Naive thymus-derived CD4-positive, alpha-beta T cell (primary cell): ENCODE measurements around the gene CENPB. TPM values are rescaled to one million over a fixed set of nuclear protein-coding genes. Genes with fewer than 3 reads are reported as not detected.
"Not testable (repeated sequence)": the region's sequence is repeated elsewhere in the genome, so short reads cannot be mapped to it uniquely, and the experiment has no call there.

Experiments
- ATAC-seq: fragments of 150-1000 bp; cut with Tn5 transposase; 2 replicates; pipeline ENCODE4 v1.10.0; 2021; ENCODE audit warnings: mild to moderate bottlenecking, moderate library complexity
- CTCF ChIA-PET: fragments of 350-600 bp; sonication (Branson Sonifier 250); formaldehyde crosslinking; loops from one replicate; lab custom pipeline; 2021; ENCODE audit warnings: antibody characterized with exemption; lab: Charles Lee
- POLR2A ChIA-PET: fragments of 350-600 bp; sonication (Branson Sonifier 250); formaldehyde crosslinking; loops from one replicate; lab custom pipeline; 2021; ENCODE audit warnings: antibody characterized with exemption, inconsistent platforms; lab: Charles Lee
- DNase-seq, 9 donors: peaks; one replicate each; pipeline versions ENCODE4 v3.0.0 to v3.0.0-alpha.2; 2020 to 2022; ENCODE audit warnings: mixed read lengths in 1 of 9
- H3K27ac ChIP-seq: one replicate; pipeline ENCODE4 v1.7.0; 2013; ENCODE audit warnings: mild to moderate bottlenecking, low read depth, low read length, moderate library complexity
- H3K27me3 ChIP-seq, 2 donors: one replicate each; pipeline ENCODE4 v1.7.0; 2013; ENCODE audit warnings: low read length in 2 of 2, mild to moderate bottlenecking in 2 of 2, moderate library complexity in 2 of 2; ENCODE audit not compliant: control insufficient read depth in 2 of 2, insufficient read depth in 2 of 2
- H3K36me3 ChIP-seq, 3 experiments: 1 replicate in 2 of 3; 2 replicates in 1 of 3; pipeline ENCODE4 v1.7.0; 2013; ENCODE audit warnings: low read length in 3 of 3, mild to moderate bottlenecking in 3 of 3, moderate library complexity in 1 of 3; ENCODE audit not compliant: insufficient read depth in 3 of 3, control insufficient read depth in 2 of 3
- H3K4me1 ChIP-seq, 2 donors: one replicate each; pipeline ENCODE4 v1.7.0; 2013; ENCODE audit warnings: low read length in 2 of 2, mild to moderate bottlenecking in 2 of 2, moderate library complexity in 1 of 2; ENCODE audit not compliant: control insufficient read depth in 2 of 2, insufficient read depth in 2 of 2
- H3K4me3 ChIP-seq: 2 replicates; pipeline ENCODE4 v1.7.0; 2013; ENCODE audit warnings: mild to moderate bottlenecking, low read length
- H3K9me3 ChIP-seq, 3 experiments: 1 replicate in 2 of 3; 2 replicates in 1 of 3; pipeline ENCODE4 v1.7.0; 2013; ENCODE audit warnings: low read length in 3 of 3; ENCODE audit not compliant: control insufficient read depth in 2 of 3
- H3K27ac Mint-ChIP-seq, 9 donors: one replicate each; pipeline ENCODE4 v1.8.0; 2020 to 2022; ENCODE audit warnings: mixed read lengths in 9 of 9, mild to moderate bottlenecking in 8 of 9, moderate library complexity in 5 of 9, inconsistent platforms in 2 of 9
- H3K27me3 Mint-ChIP-seq, 5 donors: one replicate each; pipeline ENCODE4 v1.8.0; 2021 to 2022; ENCODE audit warnings: mixed read lengths in 5 of 5, mild to moderate bottlenecking in 1 of 5
- H3K36me3 Mint-ChIP-seq, 5 donors: one replicate each; pipeline ENCODE4 v1.8.0; 2020 to 2022; ENCODE audit warnings: mixed read lengths in 5 of 5, mild to moderate bottlenecking in 3 of 5, inconsistent platforms in 1 of 5
- H3K4me1 Mint-ChIP-seq, 7 donors: one replicate each; pipeline ENCODE4 v1.8.0; 2020 to 2022; ENCODE audit warnings: mixed read lengths in 7 of 7, mild to moderate bottlenecking in 3 of 7, inconsistent platforms in 1 of 7
- H3K4me3 Mint-ChIP-seq, 10 donors: one replicate each; pipeline ENCODE4 v1.8.0; 2020 to 2022; ENCODE audit warnings: mild to moderate bottlenecking in 10 of 10, mixed read lengths in 10 of 10, moderate library complexity in 6 of 10, inconsistent platforms in 2 of 10
- H3K9me3 Mint-ChIP-seq, 11 donors: one replicate each; pipeline ENCODE4 v1.8.0; 2020 to 2022; ENCODE audit warnings: mixed read lengths in 11 of 11, mild to moderate bottlenecking in 4 of 11, inconsistent platforms in 1 of 11, moderate library complexity in 1 of 11
- intact Hi-C, 2 donors: fragments of 100-400 bp; cut with micrococcal nuclease; formaldehyde crosslinking; loops; one replicate each; pipeline ENCODE4 v1.15.1; 2023
- polyA plus RNA-seq, 2 donors: library from polyadenylated mRNA; unstranded; fragments of 300-500 nt; fragmentation: Illumina TruSeq; gene quantifications; one replicate each; pipeline ENCODE4 v1.2.3, GENCODE V29; 2021
- total RNA-seq, 6 experiments: library from RNA in 5 of 6; stranded (reverse) in 5 of 6; gene quantifications; 1 replicate in 5 of 6; 2 replicates in 1 of 6; pipeline ENCODE4 v1.2.3 and lab custom pipeline; 2021 to 2026

CENPB gene
- total and polyA plus RNA-seq, 7 experiments from 2014 or later: 1.3 to 73.6 (median 43.2) TPM

GRCh38 chr20:3795511-3796468 is 9.2 kb upstream of the CENPB start, which contains the start of gene CDC25B:
CDC25B (plus strand) TSS chr20:3796310; CDS start chr20:3796532, 222 bp downstream.
- CTCF ChIA-PET: interaction anchor here (0.8 to 3.5 kb wide), 7 partner anchors 9 to 26 kb away, joined by 3 to 17 read pairs (median 4); partner anchors contain the start of genes AP5S1 and CENPB
- Mint-ChIP-seq H3K4me3 (peak within 1 kb of the TSS; percentile 90 to 99 (median 98)), H3K27ac (peak within 1 kb of the TSS; percentile 81 to 99 (median 97)), H3K9me3 (no peaks in the 10 kb centered on the region), H3K4me1 (peaks cover 24 to 43% (median 39%) of the 10 kb centered on the region in 7 donors), H3K27me3 (peaks cover 0 to 7% (median 0%) of the 10 kb centered on the region in 5 donors), H3K36me3 (peaks cover 5 to 38% (median 22%) of the 10 kb centered on the region in 5 donors)
- no peaks in the 10 kb centered on the region for H3K27me3 ChIP-seq
- POLR2A ChIA-PET: interaction anchor here (0.5 to 3.5 kb wide), 9 partner anchors 9 to 186 kb away, joined by 3 to 134 read pairs (median 4); partner anchors contain the start of genes ADISSP, AP5S1 and CENPB
- H3K4me3 ChIP-seq: peak within 1 kb of the TSS; percentile 90
- intact Hi-C loops: loop anchor here (1.0 to 5.0 kb wide), 12 partner anchors 8 to 1332 kb away; partner anchors contain the start of genes AP5S1 (in 2 of the 2), PANK2 (in 2 of the 2), ADISSP (in 1 of the 2) and CDS2 (in 1 of the 2)
- H3K9me3 ChIP-seq: no peaks in the 10 kb centered on the region
- ATAC-seq (peak; percentile 90), DNase-seq (peak; percentile 64 to 89 (median 84))
- peaks cover under 1 to 27% (median 7%) of the 10 kb centered on the region in 3 experiments for H3K36me3 ChIP-seq
- peak within 1 kb of the TSS; percentile 95 for H3K27ac ChIP-seq
- peaks cover 27 to 39% of the 10 kb centered on the region in 2 donors for H3K4me1 ChIP-seq

GRCh38 chr20:3794701-3795420 is 8.3 kb upstream of the CENPB start:
- H3K4me1 Mint-ChIP-seq: peaks cover 24 to 35% (median 31%) of the 10 kb centered on the region in 7 donors
- peak overlapping the region; percentile 95 for H3K27ac ChIP-seq
- no peaks in the 10 kb centered on the region for H3K27me3 ChIP-seq
- ChIA-PET CTCF (interaction anchor here (0.7 to 3.5 kb wide), 3 partner anchors 21 to 41 kb away, joined by 3 to 17 read pairs (median 4); partner anchors contain the start of gene AP5S1), POLR2A (interaction anchor here (1.7 to 3.5 kb wide), 3 partner anchors 8 to 21 kb away, joined by 7 to 134 read pairs (median 7); partner anchors contain the start of genes AP5S1 and CENPB)
- H3K36me3 Mint-ChIP-seq: peaks cover 5 to 32% (median 17%) of the 10 kb centered on the region in 5 donors
- H3K27me3 Mint-ChIP-seq: peaks cover 0 to 7% (median 0%) of the 10 kb centered on the region in 5 donors
- H3K4me3 ChIP-seq: peak overlapping the region; percentile 88
- H3K27ac Mint-ChIP-seq: peak overlapping the region in 7 of 9 donors; percentile 81 to 95 (median 95)
- peak overlapping the region; percentile 90 to 99 (median 94) for H3K4me3 Mint-ChIP-seq
- no peaks in the 10 kb centered on the region for H3K9me3 ChIP-seq
- peaks cover 18 to 30% of the 10 kb centered on the region in 2 donors for H3K4me1 ChIP-seq
- ATAC-seq (no peak), DNase-seq (no peak)
- no peaks in the 10 kb centered on the region for H3K9me3 Mint-ChIP-seq
- H3K36me3 ChIP-seq: peaks cover 0 to 19% (median 0%) of the 10 kb centered on the region in 3 experiments
- intact Hi-C loops: loop anchor here (1.0 to 5.0 kb wide), 4 partner anchors 25 to 1332 kb away; partner anchors contain the start of genes AP5S1 (in 1 of the 2), CDS2 (in 1 of the 2) and MAVS (in 1 of the 2)

GRCh38 chr20:3794168-3794567 is 7.6 kb upstream of the CENPB start:
- Mint-ChIP-seq H3K27ac (peak overlapping the region in 2 of 9 donors; percentile 17 to 38), H3K36me3 (peaks cover 4 to 28% (median 12%) of the 10 kb centered on the region in 5 donors), H3K4me1 (peaks cover 21 to 28% (median 25%) of the 10 kb centered on the region in 7 donors), H3K4me3 (peak overlapping the region in 4 of 10 donors; percentile 8 to 59 (median 20))
- POLR2A ChIA-PET: interaction anchor here (3.5 kb wide), 1 partner anchor 21 kb away, joined by 134 read pairs; the partner anchor contains the start of gene AP5S1
- H3K9me3 Mint-ChIP-seq, ATAC-seq, H3K4me3 ChIP-seq, H3K9me3 ChIP-seq, H3K27me3 ChIP-seq, H3K27me3 Mint-ChIP-seq, H3K27ac ChIP-seq, DNase-seq, intact Hi-C loops: not testable (repeated sequence)
- CTCF ChIA-PET: interaction anchor here (3.5 kb wide), 1 partner anchor 25 kb away, joined by 17 read pairs; the partner anchor contains the start of gene AP5S1
- Histone ChIP-seq H3K36me3 (peaks cover 0 to 19% (median 0%) of the 10 kb centered on the region in 3 experiments), H3K4me1 (peaks cover 11 to 23% of the 10 kb centered on the region in 2 donors)

- H3K4me3 ChIP-seq, intact Hi-C loops, H3K9me3 ChIP-seq, H3K27me3 ChIP-seq, H3K36me3 Mint-ChIP-seq, H3K9me3 Mint-ChIP-seq, H3K27ac ChIP-seq, H3K36me3 ChIP-seq, DNase-seq, ATAC-seq, H3K4me1 ChIP-seq: not testable (repeated sequence)
- H3K4me1 Mint-ChIP-seq: peaks cover 25 to 37% (median 30%) of the 10 kb centered on the region in 7 donors
- peak overlapping the region in 6 of 9 donors; percentile 38 to 93 (median 73) for H3K27ac Mint-ChIP-seq
- peak overlapping the region in 5 of 10 donors; percentile 2 to 49 (median 35) for H3K4me3 Mint-ChIP-seq
- POLR2A ChIA-PET: interaction anchor here (0.6 to 6.0 kb wide), 5 partner anchors 11 to 66 kb away, joined by 3 to 85 read pairs (median 3); partner anchors contain the start of genes AP5S1 and MAVS
- CTCF ChIA-PET: interaction anchor here (0.7 to 8.4 kb wide), 3 partner anchors 10 to 30 kb away, joined by 3 to 82 read pairs (median 6); partner anchors contain the start of gene AP5S1
- H3K27me3 Mint-ChIP-seq: peaks cover 0 to 12% (median 0%) of the 10 kb centered on the region in 5 donors
These were observed 2.7 kb upstream of the CENPB start for GRCh38 chr20:3789201-3789600.

- DNase-seq (no peak), ATAC-seq (no peak)
- Mint-ChIP-seq H3K36me3 (peaks cover 0 to 5% (median 0%) of the 10 kb centered on the region in 5 donors), H3K4me3 (peak overlapping the region in 9 of 10 donors; percentile 23 to 79 (median 49)), H3K9me3 (peaks cover 0 to 1% (median 0%) of the 10 kb centered on the region in 11 donors), H3K27ac (peak overlapping the region; percentile 4 to 93 (median 72)), H3K4me1 (peaks cover 25 to 37% (median 30%) of the 10 kb centered on the region in 7 donors), H3K27me3 (peaks cover 0 to 12% (median 0%) of the 10 kb centered on the region in 5 donors)
- Histone ChIP-seq H3K27me3 (no peaks in the 10 kb centered on the region), H3K9me3 (no peaks in the 10 kb centered on the region), H3K27ac (no peak overlapping the region), H3K36me3 (peaks cover 0 to 7% (median 0%) of the 10 kb centered on the region in 3 experiments), H3K4me1 (peaks cover 7 to 9% of the 10 kb centered on the region in 2 donors), H3K4me3 (no peak overlapping the region)
- ChIA-PET POLR2A (interaction anchor here (1.1 to 6.0 kb wide), 4 partner anchors 12 to 58 kb away, joined by 3 to 85 read pairs (median 14); partner anchors contain the start of genes AP5S1 and MAVS), CTCF (interaction anchor here (1.8 to 8.4 kb wide), 3 partner anchors 11 to 31 kb away, joined by 6 to 82 read pairs (median 6); partner anchors contain the start of gene AP5S1)
- intact Hi-C loops: no loop called here
These were observed 2.2 kb upstream of the CENPB start for GRCh38 chr20:3788685-3789155.
